H9 (cell line): ENCODE measurements around the gene ZNF783. TPM values are rescaled to one million over a fixed set of nuclear protein-coding genes. Genes with fewer than 3 reads are reported as not detected.

Experiments
- DNase-seq: peaks from one replicate; pipeline ENCODE4 v3.0.0-alpha.2; 2017
- H2AFZ ChIP-seq: one replicate; pipeline ENCODE4 v1.6.1; 2013; ENCODE audit warnings: mild to moderate bottlenecking, low read length, control low read depth, moderate library complexity
- H2AK5ac ChIP-seq: 2 replicates; pipeline ENCODE4 v1.6.1; 2013; ENCODE audit warnings: low read length, control low read depth, mixed read lengths; ENCODE audit not compliant: insufficient read length
- H2BK120ac ChIP-seq: one replicate; pipeline ENCODE4 v1.6.1; 2013; ENCODE audit warnings: low read depth, mild to moderate bottlenecking, low read length, control low read depth, inconsistent platforms; ENCODE audit not compliant: poor library complexity, severe bottlenecking
- H2BK12ac ChIP-seq: 2 replicates; pipeline ENCODE4 v1.6.1; 2013; ENCODE audit warnings: low read length, control low read depth, mixed read lengths, low read depth; ENCODE audit not compliant: insufficient read length
- H2BK15ac ChIP-seq: 2 replicates; pipeline ENCODE4 v1.6.1; 2013; ENCODE audit warnings: low read depth, low read length, control low read depth
- H2BK20ac ChIP-seq: one replicate; pipeline ENCODE4 v1.6.1; 2013; ENCODE audit warnings: low read depth, mild to moderate bottlenecking, low read length, control low read depth, inconsistent platforms; ENCODE audit not compliant: poor library complexity, severe bottlenecking
- H2BK5ac ChIP-seq: 2 replicates; pipeline ENCODE4 v1.6.1; 2013; ENCODE audit warnings: low read length, control low read depth, mixed read lengths; ENCODE audit not compliant: insufficient read length
- H3K14ac ChIP-seq: 2 replicates; pipeline ENCODE4 v1.6.1; 2013; ENCODE audit warnings: low read length, control low read depth; ENCODE audit not compliant: insufficient read depth
- H3K18ac ChIP-seq: 2 replicates; pipeline ENCODE4 v1.6.1; 2013; ENCODE audit warnings: low read depth, mild to moderate bottlenecking, mixed read lengths, low read length, control low read depth; ENCODE audit not compliant: insufficient read length
- H3K23ac ChIP-seq: 2 replicates; pipeline ENCODE4 v1.6.1; 2013; ENCODE audit warnings: low read length, control low read depth, mixed read lengths, low read depth; ENCODE audit not compliant: insufficient read length
- H3K23me2 ChIP-seq: 2 replicates; pipeline ENCODE4 v1.6.1; 2013; ENCODE audit warnings: low read depth, mild to moderate bottlenecking, mixed read lengths, low read length, control low read depth; ENCODE audit not compliant: insufficient read length, poor library complexity, severe bottlenecking
- H3K27ac ChIP-seq: 2 replicates; pipeline ENCODE4 v1.5.1; 2013; ENCODE audit warnings: low read length, control low read depth, mixed read lengths, low read depth; ENCODE audit not compliant: insufficient read length
- H3K27me3 ChIP-seq: 2 replicates; pipeline ENCODE4 v1.6.1; 2013; ENCODE audit warnings: low read length, control low read depth, inconsistent platforms; ENCODE audit not compliant: insufficient read depth
- H3K4ac ChIP-seq: 2 replicates; pipeline ENCODE4 v1.6.1; 2013; ENCODE audit warnings: low read depth, mild to moderate bottlenecking, control low read depth, inconsistent platforms, low read length, moderate library complexity
- H3K4me1 ChIP-seq: 2 replicates; pipeline ENCODE4 v1.6.1; 2013; ENCODE audit warnings: low read length, control low read depth, inconsistent platforms; ENCODE audit not compliant: insufficient read depth
- H3K4me2 ChIP-seq: 2 replicates; pipeline ENCODE4 v1.6.1; 2013; ENCODE audit warnings: low read length, control low read depth, mixed read lengths; ENCODE audit not compliant: insufficient read length, insufficient read depth
- H3K56ac ChIP-seq: 2 replicates; pipeline ENCODE4 v1.6.1; 2013; ENCODE audit warnings: low read depth, mild to moderate bottlenecking, mixed read lengths, low read length, control low read depth; ENCODE audit not compliant: insufficient read length
- H3K79me1 ChIP-seq: 2 replicates; pipeline ENCODE4 v1.6.1; 2013; ENCODE audit warnings: low read depth, mild to moderate bottlenecking, moderate library complexity, low read length, control low read depth, inconsistent platforms; ENCODE audit not compliant: insufficient read depth, poor library complexity, severe bottlenecking
- H3K79me2 ChIP-seq: 2 replicates; pipeline ENCODE4 v1.6.1; 2013; ENCODE audit warnings: low read length, control low read depth, inconsistent platforms; ENCODE audit not compliant: insufficient read depth
- H3K9ac ChIP-seq: 2 replicates; pipeline ENCODE4 v1.6.1; 2013; ENCODE audit warnings: low read length, control low read depth, mixed read lengths; ENCODE audit not compliant: insufficient read length; ENCODE audit errors: extremely low read depth
- H3K9me3 ChIP-seq: one replicate; pipeline ENCODE4 v1.6.1; 2013; ENCODE audit warnings: low read depth, low read length, inconsistent platforms; ENCODE audit not compliant: control insufficient read depth
- H3T11ph ChIP-seq: one replicate; pipeline ENCODE4 v1.6.1; 2013; ENCODE audit warnings: mild to moderate bottlenecking, low read length, control low read depth, inconsistent platforms
- H4K20me1 ChIP-seq: one replicate; pipeline ENCODE4 v1.6.1; 2013; ENCODE audit not compliant: control insufficient read depth, insufficient read length, insufficient read depth
- H4K5ac ChIP-seq: 2 replicates; pipeline ENCODE4 v1.6.1; 2013; ENCODE audit warnings: low read depth, mild to moderate bottlenecking, mixed read lengths, low read length, control low read depth; ENCODE audit not compliant: insufficient read length
- H4K8ac ChIP-seq: replicated peaks from 2 replicates; pipeline ENCODE4 v1.6.1; 2013; ENCODE audit warnings: low read length, control low read depth, mixed read lengths, low read depth; ENCODE audit not compliant: insufficient read length
- H4K91ac ChIP-seq: 2 replicates; pipeline ENCODE4 v1.6.1; 2013; ENCODE audit warnings: low read depth, mild to moderate bottlenecking, moderate library complexity, mixed read lengths, low read length, control low read depth; ENCODE audit not compliant: insufficient read length
- H3K27ac Mint-ChIP-seq, 3 experiments: 2 replicates in 2 of 3; 3 replicates in 1 of 3; pipeline ENCODE4 v1.8.0; 2020 to 2021; ENCODE audit warnings: mixed read lengths in 3 of 3, mild to moderate bottlenecking in 1 of 3, moderate library complexity in 1 of 3
- H3K27me3 Mint-ChIP-seq: 2 replicates; pipeline ENCODE4 v1.8.0; 2021; ENCODE audit warnings: low read depth, mild to moderate bottlenecking, moderate library complexity, mixed read lengths
- H3K36me3 Mint-ChIP-seq, 3 experiments: 2 replicates in 2 of 3; 3 replicates in 1 of 3; pipeline ENCODE4 v1.8.0; 2020 to 2021; ENCODE audit warnings: low read depth in 3 of 3, mixed read lengths in 3 of 3; ENCODE audit not compliant: insufficient read depth in 1 of 3
- H3K4me1 Mint-ChIP-seq, 2 experiments: 2 replicates each; pipeline ENCODE4 v1.8.0; 2020; ENCODE audit warnings: mixed read lengths in 2 of 2
- H3K4me3 Mint-ChIP-seq, 2 experiments: 2 replicates in 1 of 2; 3 replicates in 1 of 2; pipeline ENCODE4 v1.8.0; 2020 to 2021; ENCODE audit warnings: mild to moderate bottlenecking in 2 of 2, mixed read lengths in 2 of 2, moderate library complexity in 1 of 2
- H3K9me3 Mint-ChIP-seq, 2 experiments: 2 replicates in 1 of 2; 3 replicates in 1 of 2; pipeline ENCODE4 v1.8.0; 2020; ENCODE audit warnings: mild to moderate bottlenecking in 2 of 2, mixed read lengths in 2 of 2, moderate library complexity in 1 of 2
- CTCF ChIP-seq: fragments of 200-600 bp; sonication (generic); conservative IDR thresholded peaks from 3 replicates; pipeline ENCODE4 v1.8.0; 2021; ENCODE audit warnings: antibody characterized with exemption, mild to moderate bottlenecking
- WGBS: extraction: QIAGEN DNeasy Blood & Tissue Kit; methylation state at CpG from one replicate; pipeline ENCODE4 v1.1.7; 2013; ENCODE audit warnings: missing lambda C conversion rate, low lambda C conversion rate, mixed read lengths; ENCODE audit not compliant: insufficient read length; ENCODE audit errors: extremely low coverage; 5-methylcytosine and 5-hydroxymethylcytosine counted together
- total RNA-seq: library from RNA; stranded (reverse); gene quantifications from 2 replicates; pipeline ENCODE4 v1.2.1, GENCODE V29; 2021

The ZNF783 gene
- total RNA-seq, 1 experiment from 2014 or later: 13.6 TPM

- Histone ChIP-seq H3K4me2 (no peak overlapping the region), H3K27me3 (no peaks in the 10 kb centered on the region), H3K9me3 (peaks cover 11% of the 10 kb centered on the region), H3K27ac (no peak overlapping the region), H3T11ph (no peak overlapping the region), H3K18ac (no peak overlapping the region), H3K79me2 (no peaks in the 10 kb centered on the region), H4K8ac (no peak overlapping the region), H2BK20ac (no peak overlapping the region), H3K23ac (no peak overlapping the region), H4K5ac (no peak overlapping the region), H4K20me1 (no peaks in the 10 kb centered on the region), H2BK120ac (no peak overlapping the region), H2BK15ac (no peak overlapping the region), H3K23me2 (no peaks in the 10 kb centered on the region), H4K91ac (no peak overlapping the region), H3K56ac (no peak overlapping the region), H3K14ac (no peak overlapping the region), H3K4me1 (peaks cover 3% of the 10 kb centered on the region; the same call in 1 of the 2 replicates), H3K79me1 (no peaks in the 10 kb centered on the region), H2AK5ac (no peak overlapping the region), H3K4ac (no peak overlapping the region), H2BK12ac (no peak overlapping the region), H2AFZ (no peak overlapping the region), H3K9ac (no peak overlapping the region), H2BK5ac (no peak overlapping the region)
- H3K27ac Mint-ChIP-seq: no peak overlapping the region
- no peak for DNase-seq
- peaks cover 6 to 8% of the 10 kb centered on the region in 2 experiments; a peak in 3 of 5 replicates for H3K9me3 Mint-ChIP-seq
- no peak overlapping the region for H3K4me3 Mint-ChIP-seq
- no peak for TF ChIP-seq CTCF
- peaks cover 6% of the 10 kb centered on the region for H3K27me3 Mint-ChIP-seq
- H3K36me3 Mint-ChIP-seq: peaks cover 2 to 9% (median 5%) of the 10 kb centered on the region in 3 experiments
- no CpG with 5 or more reads among the region's 5 CpGs for WGBS
- peaks cover 11 to 14% of the 10 kb centered on the region in 2 experiments for H3K4me1 Mint-ChIP-seq
Measured at GRCh38 chr7:149297034-149297755, 35.2 kb downstream of the ZNF783 start.
